EL (cell line): Measurements from ENCODE around the gene MAP4K3.
A peak's percentile ranks its signal among the peaks of the same experiment; 100 is the strongest.

Source experiments
- DNase-seq: peaks from one replicate; pipeline ENCODE4 v3.0.0-alpha.2; 2016

MAP4K3 gene

DNA sequence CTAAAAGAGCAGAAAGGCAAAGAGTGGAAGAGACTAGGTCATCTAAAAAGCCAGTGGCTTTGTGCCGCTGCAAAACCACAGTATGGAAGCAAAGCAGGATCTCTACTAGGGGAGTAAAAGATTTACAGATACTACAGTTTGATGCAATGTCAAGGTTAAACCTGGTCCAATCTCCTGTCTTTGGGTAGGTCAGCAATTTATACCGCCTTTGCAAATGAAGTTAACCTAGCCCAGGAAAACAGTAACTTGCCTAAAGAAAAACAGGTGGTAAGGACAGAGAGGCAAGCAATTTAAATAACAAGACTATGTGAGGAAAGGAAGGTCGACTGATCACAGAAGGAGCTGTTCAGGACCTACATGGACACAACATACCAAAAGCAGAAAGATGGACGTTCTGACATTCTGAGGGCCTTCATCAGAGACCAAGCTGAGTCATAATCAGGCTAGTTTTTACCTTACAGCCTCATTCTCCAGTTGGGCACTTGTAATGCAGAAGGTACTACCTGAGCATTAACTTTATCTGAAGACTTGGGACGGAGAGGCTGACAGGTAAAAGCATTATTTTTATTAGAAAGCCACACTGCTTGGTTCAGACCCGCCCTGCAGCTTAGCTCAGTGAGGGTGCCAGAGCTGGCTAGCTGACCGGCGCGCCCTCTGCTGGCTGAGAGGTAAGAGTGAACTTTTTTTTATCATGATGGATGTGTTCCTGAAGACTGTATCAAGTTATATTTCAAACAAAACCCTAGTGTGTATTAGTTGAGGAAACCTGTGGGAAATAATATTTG, 209.3 kb downstream of the MAP4K3 start:
- peak; percentile 63 for DNase-seq

- DNase-seq: no peak
These were observed 211.5 kb downstream of the MAP4K3 start for GRCh38 chr2:39225567-39225966.

GRCh38 chr2:39223909-39224308, 213.2 kb downstream of the MAP4K3 start:
- DNase-seq: no peak

DNA sequence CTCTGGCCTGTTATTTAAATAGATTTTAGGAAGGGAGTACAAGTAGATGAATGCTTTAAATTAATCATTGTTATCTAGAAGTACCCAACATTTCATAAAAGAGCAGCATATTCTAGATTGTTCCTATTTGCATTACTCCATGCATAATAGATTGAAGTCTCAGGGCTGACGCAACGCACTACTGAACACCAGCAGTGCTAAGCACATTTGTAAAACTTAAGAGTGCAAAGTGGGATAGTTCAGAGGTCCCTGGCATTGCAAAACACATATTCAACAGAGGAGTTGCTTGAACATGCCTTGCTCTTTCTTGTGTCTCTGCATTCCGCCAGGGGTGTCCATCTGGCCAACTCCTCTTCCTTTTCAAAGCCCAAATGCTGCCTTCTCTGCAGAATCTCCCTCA, 215.6 kb downstream of the MAP4K3 start:
- no peak for DNase-seq

- no peak for DNase-seq
These were observed 216.9 kb downstream of the MAP4K3 start for GRCh38 chr2:39220136-39220535.

- DNase-seq: no peak
These were observed 218.7 kb downstream of the MAP4K3 start for GRCh38 chr2:39218391-39218790.

DNA sequence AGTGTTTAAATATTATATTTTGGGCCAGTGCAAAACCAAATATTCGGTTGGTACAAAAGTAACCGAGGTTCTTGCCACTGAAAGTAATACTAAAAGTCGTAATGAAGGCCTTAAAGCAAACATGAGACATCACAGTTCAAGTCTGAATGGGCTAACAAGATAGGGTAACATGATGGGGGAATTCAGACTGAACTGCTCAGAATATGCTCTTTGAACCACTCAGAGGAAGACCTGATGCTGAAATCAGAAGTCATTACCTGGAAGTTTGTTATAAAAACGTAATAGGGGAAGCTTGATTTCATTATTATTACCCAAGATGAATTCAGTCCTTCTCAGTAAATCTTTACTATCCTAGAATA, 219.9 kb downstream of the MAP4K3 start:
- no peak for DNase-seq

GRCh38 chr2:39216346-39217191, 220.5 kb downstream of the MAP4K3 start:
- DNase-seq: no peak

- DNase-seq: no peak
These were observed 221.5 kb downstream of the MAP4K3 start for GRCh38 chr2:39215545-39215944.

DNA sequence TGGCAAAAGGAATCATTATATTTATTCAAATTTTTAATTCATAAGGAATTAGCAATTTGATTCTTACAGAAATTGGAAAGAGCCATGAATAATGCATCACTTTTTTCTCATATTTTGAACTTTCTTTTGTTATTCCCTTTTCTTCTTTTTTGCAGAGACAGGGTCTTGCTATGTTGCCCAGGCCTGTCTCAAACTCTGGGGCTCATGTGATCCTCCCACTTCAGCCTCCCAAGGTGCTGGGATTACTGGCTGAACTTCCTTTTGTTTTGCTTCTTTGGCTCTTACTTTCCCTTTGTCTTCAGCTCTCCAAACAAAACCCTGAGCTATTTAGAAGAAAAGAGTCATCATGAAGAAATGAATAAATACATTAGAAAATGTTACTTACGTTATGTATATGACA, 224.1 kb downstream of the MAP4K3 start:
- no peak for DNase-seq

DNA sequence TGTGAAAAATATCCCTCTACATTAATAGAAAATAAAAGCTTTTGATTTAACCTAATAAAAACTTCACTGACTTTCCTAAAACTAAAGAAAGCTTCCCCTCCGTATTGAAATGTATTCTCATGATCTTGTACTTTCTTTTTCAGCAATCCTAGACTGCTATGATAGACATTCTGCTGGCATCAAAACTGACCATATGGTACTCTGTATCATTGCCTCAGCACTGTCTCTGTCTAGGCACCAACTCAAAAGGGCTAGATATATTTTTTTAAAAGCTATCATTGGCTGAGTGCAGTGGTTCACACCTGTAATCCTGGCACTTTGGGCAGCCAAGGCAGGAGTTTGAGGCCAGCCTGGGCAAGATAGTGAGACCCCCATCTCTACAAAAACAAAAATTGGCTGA, 226.2 kb downstream of the MAP4K3 start:
- DNase-seq: no peak

GRCh38 chr2:39203382-39203781, 233.7 kb downstream of the MAP4K3 start:
- DNase-seq: no peak

- DNase-seq: no peak
These were observed 234.3 kb downstream of the MAP4K3 start for GRCh38 chr2:39202639-39203369.
